ENCODE measurements around the gene MANEAL.
"Not testable (repeated sequence)": the region's sequence is repeated elsewhere in the genome, so short reads cannot be mapped to it uniquely, and the experiment has no call there.

Gene MANEAL

GRCh38 chr1:37793773-37794371, at the start of gene MANEAL:
TSS of gene MANEAL (plus strand) at chr1:37793847. CDS start at chr1:37794183, 336 bp downstream.
- DNase-seq: peak; percentile 18 to 29

DNA sequence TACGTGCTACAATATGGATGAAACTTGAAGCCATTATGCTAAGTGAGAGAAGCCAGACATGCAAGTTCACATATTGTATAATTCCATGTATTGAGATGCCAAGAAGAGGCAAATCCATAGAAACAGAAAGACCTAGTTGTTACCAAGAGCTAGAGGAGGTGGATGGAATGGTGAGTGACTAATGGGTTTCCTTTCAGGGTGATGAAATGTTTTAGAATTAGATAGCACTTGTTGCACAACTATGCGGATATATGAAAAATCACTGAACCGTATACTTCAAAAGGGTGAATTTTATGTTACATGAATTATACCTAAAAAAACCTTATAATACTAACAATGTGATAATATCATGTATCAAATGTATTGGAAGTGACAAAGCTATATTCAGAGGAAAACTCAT, 46.8 kb upstream of the MANEAL start:
- DNase-seq: no peak

DNA sequence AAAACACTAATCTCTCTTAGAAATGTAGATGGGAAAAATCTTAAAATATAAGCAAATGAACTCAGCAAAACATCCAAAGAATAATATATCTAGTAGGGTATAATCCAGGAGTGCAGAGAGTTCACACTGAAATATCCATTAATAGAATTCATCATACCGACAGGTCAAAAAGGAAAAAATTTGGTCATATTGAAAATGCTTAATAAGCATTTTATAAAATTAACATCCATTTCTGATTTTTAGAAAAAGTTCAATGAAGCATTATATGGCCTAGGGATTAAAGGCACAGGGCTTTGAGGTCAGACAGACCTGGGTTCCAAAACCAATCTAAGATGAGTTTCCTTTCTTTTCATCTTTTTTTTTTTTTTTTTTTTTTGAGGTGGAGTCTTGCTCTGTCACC, 45.1 kb upstream of the MANEAL start:
- no peak for DNase-seq

GRCh38 chr1:37752213-37752582, 41.4 kb upstream of the MANEAL start:
- DNase-seq: no peak

GRCh38 chr1:37752583-37753471, 40.8 kb upstream of the MANEAL start:
- DNase-seq: peak in 1 of 2 donors; percentile 7

DNA sequence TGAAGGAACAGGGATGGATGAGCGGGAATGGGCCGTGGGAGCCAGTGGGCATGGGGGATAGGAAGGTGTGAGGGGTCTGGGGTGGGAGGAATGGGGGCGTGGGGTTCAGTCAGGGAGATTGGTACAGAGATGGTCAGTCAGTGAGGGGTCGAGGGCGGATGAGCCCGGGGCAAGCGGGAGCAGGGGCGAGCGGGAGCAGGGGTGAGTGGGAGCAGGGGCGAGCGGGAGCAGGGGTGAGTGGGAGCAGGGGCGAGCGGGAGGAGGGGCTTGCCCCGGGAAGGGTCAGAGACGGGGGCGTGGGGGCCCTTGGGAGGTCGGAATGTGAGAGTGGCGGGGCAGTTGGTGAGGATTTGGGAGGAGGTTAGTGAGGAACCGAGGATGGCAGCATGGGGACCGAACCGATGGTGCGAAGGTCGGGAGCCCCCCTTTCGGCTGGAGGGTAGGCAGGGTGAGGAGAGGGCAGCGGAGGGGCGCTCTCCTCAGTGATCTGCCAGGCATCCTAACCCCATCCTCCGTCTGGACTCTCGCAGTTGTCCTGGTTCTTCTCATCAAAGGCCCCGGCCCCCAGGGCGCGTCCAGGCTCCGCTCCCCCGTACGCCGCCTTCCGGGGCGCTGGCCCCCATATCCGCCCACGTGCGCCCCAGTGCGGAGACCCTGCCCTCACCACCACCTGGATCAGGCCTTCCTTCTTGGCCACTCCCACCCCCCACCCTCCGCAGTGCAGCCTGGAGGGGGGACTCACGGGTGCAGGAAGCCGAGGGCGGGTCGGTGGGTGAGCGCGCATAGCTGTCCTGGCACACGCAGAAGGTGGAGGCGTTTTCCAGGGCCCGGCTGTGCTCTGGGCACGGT, 40.0 kb upstream of the MANEAL start:
- DNase-seq: no peak

DNA sequence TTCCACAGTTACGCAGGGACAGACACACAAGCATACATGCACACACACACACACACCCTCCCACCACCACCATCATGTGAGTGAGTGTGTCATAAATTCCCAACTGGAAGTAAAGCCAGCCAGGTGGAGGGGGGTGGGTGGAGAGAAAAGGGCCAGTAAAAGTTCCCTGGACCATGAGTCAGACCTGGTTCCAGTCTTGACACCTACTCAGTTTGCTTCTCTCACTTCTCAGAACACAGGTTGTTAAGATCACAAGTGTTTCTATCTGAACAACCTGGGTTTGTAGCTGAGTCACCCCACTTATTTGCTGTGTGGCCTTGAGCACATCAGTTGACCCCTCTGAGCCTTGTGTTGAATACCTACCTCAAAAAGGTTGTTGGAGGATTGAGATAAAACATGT, 38.4 kb upstream of the MANEAL start:
- DNase-seq: no peak

DNA sequence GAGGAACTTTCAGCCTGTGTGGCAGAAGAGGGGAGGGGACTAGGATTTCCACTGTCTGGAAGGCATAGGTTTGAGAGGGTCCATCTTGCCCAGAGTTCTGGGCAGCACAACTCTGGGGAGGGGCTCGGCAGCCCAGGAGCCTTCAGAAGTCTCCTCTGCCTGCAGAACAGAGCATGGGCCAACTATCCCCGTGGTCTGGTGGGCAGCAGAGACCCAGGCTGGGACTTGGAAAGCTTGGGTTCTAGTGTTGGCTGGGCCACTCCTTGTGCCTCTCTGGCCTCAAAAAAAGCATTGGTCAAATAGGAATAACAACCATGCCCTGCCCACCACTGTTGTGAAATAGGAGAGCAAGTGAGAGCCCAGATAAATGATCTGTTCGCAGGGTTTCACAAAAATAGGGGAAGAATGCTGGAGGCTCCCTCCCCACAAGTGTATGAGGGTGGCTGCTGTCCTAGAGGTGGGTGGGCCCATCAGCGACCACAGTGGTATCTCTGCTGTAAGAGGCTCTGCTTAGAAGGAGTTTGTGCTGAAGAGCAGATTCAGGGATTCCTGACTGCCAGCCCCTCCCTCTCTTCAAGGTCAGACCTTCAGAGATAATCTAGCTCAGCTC, 37.6 kb upstream of the MANEAL start:
- DNase-seq: no peak

DNA sequence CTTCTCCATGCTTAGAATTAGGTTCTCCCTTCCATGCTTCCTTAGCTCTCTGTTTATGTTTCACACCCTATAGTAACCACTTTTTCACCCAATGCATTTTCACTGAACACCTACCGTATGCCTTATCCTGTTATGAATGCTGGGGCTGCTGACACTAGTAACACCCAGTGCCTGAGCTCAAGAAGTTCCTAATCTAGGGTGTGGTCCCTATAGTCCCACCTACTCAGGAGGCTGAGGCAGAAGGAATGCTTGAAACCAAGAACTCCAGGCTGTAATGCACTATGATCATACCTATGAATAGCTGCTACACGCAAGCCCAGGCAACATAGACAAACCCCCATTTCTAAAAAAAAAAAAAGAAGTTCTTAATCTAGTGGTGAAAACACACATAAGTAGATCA, 34.2 kb upstream of the MANEAL start:
- no peak for DNase-seq

DNA sequence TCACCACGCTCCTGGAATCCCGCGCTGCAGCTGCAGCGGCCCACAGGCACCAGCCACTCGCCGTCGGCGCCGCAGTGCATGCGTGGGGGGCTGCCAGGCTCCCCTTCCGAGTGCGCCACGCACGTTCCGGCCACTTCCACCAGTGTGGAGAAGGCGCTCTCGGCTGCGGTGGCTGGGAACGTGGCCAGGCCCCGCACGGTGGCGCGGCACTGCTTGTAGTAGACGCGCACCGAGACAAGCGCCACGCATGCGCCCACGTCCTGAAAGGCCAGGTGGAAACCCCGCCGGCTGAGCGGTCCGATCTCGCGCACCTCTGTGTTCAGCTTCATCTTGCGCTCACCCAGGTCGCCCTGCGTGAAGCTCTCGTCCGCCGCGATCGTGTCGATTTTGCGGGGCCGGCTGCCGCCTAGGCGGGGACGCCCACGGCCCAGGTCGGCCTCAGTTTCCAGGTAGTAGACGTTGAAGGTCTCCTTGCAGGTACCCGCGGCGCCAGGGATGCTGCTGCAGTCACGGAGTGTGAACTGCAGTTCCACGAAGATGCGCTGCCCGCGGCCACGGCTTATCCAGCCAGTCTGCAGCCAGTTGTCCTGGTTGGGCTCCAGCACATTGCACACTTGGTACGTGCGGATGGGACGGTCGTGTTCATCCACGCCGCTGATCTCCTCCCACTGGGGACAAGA, 32.1 kb upstream of the MANEAL start:
- no peak for DNase-seq

DNA sequence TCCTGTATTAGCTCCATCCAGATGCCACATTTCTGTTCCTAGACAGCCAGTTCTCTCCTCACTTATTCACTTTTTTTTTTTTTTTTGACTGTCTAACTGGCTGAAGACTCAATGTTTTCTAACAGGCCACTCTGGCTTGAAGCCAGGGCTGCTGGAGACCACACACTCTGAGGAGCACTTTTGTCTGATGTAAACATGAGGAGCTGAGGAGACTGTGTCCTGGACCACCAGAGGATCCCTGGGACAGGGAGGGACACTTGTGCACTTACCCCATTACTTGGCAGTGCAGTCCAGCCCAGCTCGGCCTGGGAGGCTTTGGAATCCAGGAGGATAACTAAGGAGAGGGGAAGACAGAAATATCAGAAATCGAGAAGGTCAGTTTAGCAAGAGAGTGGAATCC, 31.1 kb upstream of the MANEAL start:
- no peak for DNase-seq

- no peak for DNase-seq
Measured at GRCh38 chr1:37763791-37764413, 29.7 kb upstream of the MANEAL start.

GRCh38 chr1:37764414-37764825, 29.2 kb upstream of the MANEAL start:
- no peak for DNase-seq

GRCh38 chr1:37764888-37765441, 28.7 kb upstream of the MANEAL start, which contains the start of gene EPHA10:
TSS of gene EPHA10 (minus strand) at chr1:37765120. CDS start at chr1:37765066, 54 bp downstream.
- no peak for DNase-seq

DNA sequence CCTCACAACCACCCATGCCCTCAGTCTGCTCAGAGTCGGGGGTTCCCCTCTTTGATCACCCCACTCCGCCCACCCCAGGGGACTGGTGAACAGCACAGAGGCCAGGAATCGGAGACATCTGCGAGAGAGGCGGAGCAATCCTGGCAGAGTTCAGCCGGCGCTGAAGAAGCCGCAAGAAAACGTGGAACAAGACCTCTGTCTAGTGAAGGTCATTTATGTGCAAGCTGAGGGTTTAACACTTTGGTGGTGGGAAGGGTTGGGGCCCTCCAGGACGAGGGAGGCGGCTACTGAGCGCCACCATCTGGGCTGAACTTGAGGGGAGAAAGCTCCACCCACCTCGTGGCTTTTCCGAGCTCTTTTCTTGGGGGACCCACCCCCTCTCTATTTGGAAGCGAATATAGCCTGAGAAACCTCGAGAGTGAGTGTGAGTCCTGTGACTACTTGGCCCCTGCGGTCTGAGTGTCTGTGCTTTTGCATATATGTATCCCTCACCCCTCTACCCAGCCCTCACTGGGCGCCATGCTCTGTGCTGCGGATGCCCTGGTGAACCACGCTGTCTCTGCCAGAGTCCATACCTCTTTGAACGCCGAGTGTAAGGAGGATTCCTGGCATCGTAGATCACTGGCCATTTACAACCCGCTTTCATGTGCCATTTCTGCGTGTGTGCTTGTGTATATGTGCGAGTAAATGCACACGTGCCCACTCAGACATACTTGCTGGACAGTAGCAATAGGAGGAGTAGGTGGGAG, 27.6 kb upstream of the MANEAL start:
- no peak for DNase-seq

- no peak for DNase-seq
Measured at GRCh38 chr1:37767488-37767887, 26.2 kb upstream of the MANEAL start.

- DNase-seq: not testable (repeated sequence)
Measured at GRCh38 chr1:37771440-37771839, 22.2 kb upstream of the MANEAL start.

DNA sequence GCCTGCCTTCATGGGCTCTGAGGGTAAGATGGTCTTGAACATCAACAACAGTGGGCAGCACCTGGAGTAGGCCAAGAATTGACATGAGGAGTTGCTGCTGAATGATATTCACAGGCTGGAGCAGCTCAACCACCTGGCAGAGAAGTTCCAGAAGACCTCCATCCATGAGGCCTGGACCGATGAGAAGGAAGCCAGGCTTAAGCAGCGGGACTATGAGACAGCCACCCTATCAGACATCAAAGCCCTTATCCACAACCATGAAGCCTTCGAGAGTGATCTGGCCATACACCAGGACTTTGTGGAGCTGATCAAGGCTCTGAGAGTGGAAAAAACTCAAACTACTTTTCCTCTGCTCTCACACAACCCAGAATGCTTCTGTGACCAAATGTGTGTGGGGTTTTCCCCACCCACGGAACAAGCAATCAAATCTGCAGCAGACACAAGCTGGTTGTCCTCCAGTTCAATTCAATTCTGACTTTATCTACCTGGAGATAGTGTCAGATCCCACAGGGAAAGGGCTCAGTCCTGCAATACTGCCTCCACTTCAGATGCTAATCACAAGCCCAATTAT, 16.6 kb upstream of the MANEAL start:
- no peak for DNase-seq

DNA sequence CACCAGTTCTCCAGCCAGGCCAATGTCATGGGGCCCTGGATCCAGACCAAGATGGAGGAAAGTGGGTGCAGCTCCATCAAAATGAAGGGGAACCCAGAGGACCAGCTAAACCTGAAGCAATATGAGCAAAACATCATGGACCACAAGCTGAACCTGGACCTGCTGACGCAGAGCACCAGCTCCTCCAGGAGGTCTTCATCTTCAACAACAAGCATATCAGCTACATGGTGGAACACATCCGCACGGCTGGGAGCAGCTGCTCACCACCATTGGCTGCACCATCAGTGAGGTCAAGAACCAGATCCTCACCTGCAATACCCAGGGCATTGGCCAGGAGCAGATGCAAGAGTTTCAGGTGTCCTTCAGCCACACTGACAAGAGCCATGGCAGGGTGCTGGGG, 15.0 kb upstream of the MANEAL start:
- DNase-seq: no peak

DNA sequence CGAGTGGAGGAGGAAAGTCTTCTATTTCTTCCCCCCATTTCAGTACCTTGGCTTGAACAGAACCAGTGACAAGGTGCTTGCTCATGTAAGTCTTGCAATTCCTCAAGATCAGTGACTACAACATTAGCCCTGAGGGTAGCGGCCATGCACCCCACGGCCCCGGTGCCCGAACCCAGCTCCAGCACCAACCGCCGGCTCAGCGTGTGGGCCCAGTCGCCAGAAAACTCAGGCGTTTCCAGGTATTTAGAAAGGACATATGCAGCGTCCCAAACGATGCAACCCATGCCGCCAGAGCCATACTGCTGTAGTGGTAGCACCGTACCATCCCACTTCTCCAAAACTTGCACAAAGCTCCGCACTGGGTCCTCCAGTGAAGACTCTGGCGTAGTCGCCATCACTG, 11.2 kb upstream of the MANEAL start:
- DNase-seq: no peak

Measured in CD4-positive, alpha-beta T cell treated with Interleukin-4 for 1 hour (primary cell).